ENCODE results near the gene PDZD2.
"Not testable (repeated sequence)": the region's sequence is repeated elsewhere in the genome, so short reads cannot be mapped to it uniquely, and the experiment has no call there.

The PDZD2 gene

DNA sequence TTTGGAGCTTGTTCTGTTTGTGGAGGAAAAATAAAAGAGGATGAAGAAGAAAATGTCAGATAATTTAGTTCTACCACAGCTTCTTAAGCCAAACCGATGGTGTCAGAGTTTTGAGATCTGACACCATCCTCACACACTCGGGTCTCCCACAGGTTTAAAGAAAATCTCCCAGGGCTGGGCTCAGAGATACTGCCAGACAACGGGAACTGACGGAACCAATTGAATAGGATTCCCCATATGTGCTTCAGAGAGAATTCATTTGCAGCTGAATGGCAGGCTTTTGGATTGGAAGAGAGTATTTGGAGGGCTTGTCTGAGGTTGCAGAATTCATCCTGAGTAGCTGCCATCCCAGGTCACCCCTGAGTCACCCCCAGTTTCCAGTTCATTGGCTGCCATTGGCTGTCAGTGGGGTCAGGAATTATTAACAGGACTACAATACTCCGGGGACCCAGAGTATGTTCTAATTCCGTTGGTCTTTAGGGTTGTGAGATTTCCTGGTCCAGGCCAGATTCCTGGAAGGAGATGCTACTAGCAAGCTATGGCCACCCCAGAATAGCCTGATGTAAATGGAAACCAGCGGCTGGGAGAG is 131.3 kb downstream of the PDZD2 start:
- Mint-ChIP-seq H3K9me3 (no peaks in the 10 kb centered on the region), H3K4me3 (no peak overlapping the region), H3K27me3 (ENCODE audit: low read depth) (no peaks in the 10 kb centered on the region), H3K36me3 (ENCODE audit: low read depth) (no peaks in the 10 kb centered on the region), H3K4me1 (ENCODE audit: low read depth) (no peaks in the 10 kb centered on the region), H3K27ac (no peak overlapping the region)

DNA sequence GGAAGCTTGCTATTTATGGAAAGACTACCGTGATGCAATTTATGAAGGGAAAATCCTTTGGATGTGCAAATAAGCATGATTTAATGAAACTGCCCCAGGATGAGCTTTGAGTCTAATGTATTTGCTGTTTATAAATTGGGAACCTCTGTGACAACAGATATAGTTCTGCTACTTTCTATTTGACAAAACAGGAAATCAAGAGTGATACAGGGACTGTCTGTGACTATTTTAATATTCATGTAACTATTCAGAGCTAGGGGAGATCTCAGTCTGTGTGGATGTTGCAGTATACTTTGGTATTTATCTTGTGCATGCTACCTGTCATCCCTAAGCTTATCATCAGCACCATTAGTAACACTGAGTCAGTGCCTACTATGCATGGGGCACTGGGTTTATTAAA is 132.1 kb downstream of the PDZD2 start:
- Mint-ChIP-seq H3K36me3 (ENCODE audit: low read depth) (no peaks in the 10 kb centered on the region), H3K4me1 (ENCODE audit: low read depth) (no peaks in the 10 kb centered on the region), H3K9me3 (no peaks in the 10 kb centered on the region), H3K27me3 (ENCODE audit: low read depth) (no peaks in the 10 kb centered on the region), H3K27ac (no peak overlapping the region), H3K4me3 (no peak overlapping the region)

DNA sequence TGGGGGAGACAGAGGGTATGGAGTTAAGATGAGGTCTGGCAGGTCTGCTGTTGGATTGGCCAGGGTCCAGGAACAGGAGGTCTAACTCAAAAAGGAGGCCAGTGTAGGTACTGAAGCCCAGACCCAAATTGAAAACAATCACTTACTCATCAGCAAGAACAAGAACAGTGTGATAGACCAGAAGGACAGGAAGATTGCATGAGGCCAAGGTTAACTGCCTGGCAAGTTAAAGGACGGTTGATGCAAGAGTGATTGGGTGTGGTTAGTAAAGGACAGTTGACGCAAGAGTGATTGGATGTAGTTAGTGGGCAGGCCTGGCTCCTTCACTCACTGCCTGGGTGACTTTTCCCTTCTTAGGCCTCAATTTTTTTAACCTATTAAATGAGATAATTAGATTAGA is 132.6 kb downstream of the PDZD2 start:
- Mint-ChIP-seq H3K27ac (no peak overlapping the region), H3K4me3 (no peak overlapping the region), H3K36me3 (ENCODE audit: low read depth) (no peaks in the 10 kb centered on the region), H3K27me3 (ENCODE audit: low read depth) (no peaks in the 10 kb centered on the region), H3K9me3 (no peaks in the 10 kb centered on the region), H3K4me1 (ENCODE audit: low read depth) (no peaks in the 10 kb centered on the region)

DNA sequence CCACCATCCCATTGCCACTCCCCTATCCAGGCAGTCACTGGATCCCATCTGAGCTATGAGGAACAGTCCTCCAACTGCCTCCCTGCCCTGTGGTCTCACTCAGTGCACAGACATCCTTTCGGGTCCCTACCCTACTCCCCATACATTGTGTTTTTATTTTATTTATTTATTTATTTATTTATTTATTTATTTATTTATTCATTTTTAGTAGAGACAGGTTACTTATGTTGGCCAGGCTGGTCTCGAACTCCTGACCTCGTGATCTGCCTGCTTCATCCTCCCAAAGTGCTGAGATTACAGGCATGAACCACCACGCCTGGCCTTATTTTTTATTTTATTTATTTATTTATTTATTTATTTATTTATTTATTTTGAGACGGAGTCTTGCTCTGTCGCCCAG is 137.4 kb downstream of the PDZD2 start:
- H3K36me3 Mint-ChIP-seq (ENCODE audit: low read depth); H3K4me3 Mint-ChIP-seq; H3K4me1 Mint-ChIP-seq (ENCODE audit: low read depth); H3K27ac Mint-ChIP-seq; H3K9me3 Mint-ChIP-seq; H3K27me3 Mint-ChIP-seq (ENCODE audit: low read depth): not testable (repeated sequence)

DNA sequence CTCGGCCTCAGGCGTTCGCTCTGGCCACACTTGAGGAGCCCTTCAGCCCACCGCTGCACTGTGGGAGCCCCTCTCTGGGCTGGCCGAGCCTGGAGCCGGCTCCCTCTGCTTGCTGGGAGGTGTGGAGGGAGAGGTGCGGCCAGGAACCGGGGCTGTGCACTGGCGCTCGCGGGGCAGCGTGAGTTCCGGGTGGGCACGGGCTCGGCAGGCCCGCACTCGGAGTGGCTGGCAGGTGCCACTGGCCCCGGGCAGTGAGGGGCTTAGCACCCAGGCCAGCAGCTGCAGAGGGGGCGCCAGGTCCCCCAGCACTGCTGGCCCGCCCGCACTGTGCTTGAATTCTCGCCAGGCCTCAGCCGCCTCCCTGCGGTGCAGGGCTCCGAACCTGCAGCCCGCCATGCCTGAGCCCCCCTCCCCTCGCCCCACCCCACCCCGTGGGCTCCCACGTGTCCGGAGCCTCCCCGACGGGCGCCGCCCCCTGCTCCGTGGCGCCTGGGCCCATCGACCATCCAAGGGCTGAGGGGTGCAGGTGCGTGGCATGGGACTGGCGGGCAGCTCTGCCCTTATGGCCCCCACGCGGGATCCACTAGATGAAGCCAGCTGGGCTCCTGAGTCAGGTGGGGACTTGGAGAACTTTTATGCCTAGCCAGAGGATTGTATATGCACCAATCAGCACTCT is 138.2 kb downstream of the PDZD2 start:
- Mint-ChIP-seq H3K27ac (no peak overlapping the region), H3K27me3 (ENCODE audit: low read depth) (no peaks in the 10 kb centered on the region), H3K9me3 (no peaks in the 10 kb centered on the region), H3K4me1 (ENCODE audit: low read depth) (peaks cover 1% of the 10 kb centered on the region), H3K4me3 (no peak overlapping the region), H3K36me3 (ENCODE audit: low read depth) (no peaks in the 10 kb centered on the region)

DNA sequence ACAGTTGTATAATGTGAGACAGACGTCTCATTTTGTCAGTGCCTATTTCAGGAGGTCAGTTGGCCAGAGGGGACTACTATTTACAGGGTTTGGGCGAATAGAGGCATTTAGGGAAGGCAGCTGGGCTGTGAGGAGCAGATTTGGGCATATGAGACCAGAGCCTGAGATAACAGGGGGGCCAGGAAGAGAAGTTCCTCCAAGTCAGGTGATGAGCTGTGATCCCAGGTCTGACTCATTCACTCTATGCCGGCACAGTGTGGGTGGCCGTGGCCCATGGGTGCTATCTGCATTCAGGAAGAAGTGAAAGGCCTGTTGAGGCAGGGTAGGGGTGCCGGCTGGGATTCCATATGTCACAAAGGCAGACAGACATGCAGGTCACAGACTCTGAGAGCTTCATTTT is 142.8 kb downstream of the PDZD2 start:
- no peaks in the 10 kb centered on the region for H3K36me3 Mint-ChIP-seq (ENCODE audit: low read depth)
- H3K27me3 Mint-ChIP-seq (ENCODE audit: low read depth), result no peaks in the 10 kb centered on the region
- H3K4me3 Mint-ChIP-seq, result no peak overlapping the region
- no peak overlapping the region for H3K27ac Mint-ChIP-seq
- peaks cover 1% of the 10 kb centered on the region for H3K4me1 Mint-ChIP-seq (ENCODE audit: low read depth)
- H3K9me3 Mint-ChIP-seq, result no peaks in the 10 kb centered on the region

DNA sequence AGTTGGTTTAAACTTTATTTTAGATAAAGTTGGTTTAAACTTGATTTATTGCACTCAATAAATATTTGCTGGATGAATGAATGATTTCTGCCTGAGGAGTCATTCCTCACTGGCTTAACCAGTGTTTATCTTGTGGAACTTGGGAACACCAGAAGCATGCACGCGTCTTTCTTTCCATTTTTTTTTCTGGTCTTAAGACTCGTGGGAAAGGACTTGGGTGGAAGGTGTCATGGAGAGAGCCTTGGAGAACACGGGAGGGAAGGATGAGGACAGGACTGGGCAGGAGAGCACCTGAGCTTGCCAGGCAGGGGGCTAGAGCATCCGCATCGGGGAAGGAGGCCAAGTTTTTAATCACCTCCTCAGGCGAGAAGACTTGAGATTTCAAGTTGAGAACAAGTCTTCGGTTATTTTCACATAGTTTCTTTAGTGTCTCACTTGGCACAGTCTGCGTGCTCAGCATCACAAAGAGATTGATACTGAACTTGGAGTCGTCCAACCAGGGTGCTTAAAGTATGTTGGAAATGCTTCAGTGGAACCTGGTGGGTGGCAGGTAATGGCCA is 144.2 kb downstream of the PDZD2 start:
- Mint-ChIP-seq H3K9me3 (no peaks in the 10 kb centered on the region), H3K4me1 (ENCODE audit: low read depth) (peaks cover 1% of the 10 kb centered on the region)

DNA sequence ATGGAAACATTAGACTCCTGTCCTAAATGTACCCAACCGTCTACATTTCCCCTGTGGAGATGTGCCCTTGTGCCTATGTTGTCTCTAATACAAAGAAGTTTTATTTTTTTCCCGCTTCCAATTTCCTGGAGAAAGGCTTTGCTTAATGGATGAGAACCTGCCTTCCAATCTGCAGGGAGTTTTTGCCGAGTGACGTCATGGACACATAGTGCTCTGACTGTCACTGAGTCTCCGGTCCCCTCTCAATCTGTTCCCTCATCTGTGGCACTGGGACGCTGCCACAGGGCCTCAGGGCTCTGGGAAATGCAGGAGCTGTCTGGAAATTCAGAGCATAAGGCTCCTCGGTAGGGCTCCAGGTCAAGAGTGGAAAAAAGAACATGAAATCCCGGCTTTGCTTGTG is 144.8 kb downstream of the PDZD2 start:
- peaks cover 1% of the 10 kb centered on the region for H3K4me1 Mint-ChIP-seq (ENCODE audit: low read depth)
- H3K27ac Mint-ChIP-seq, result no peak overlapping the region
- no peaks in the 10 kb centered on the region for H3K36me3 Mint-ChIP-seq (ENCODE audit: low read depth)
- H3K9me3 Mint-ChIP-seq, result no peaks in the 10 kb centered on the region
- H3K4me3 Mint-ChIP-seq, result no peak overlapping the region
- H3K27me3 Mint-ChIP-seq (ENCODE audit: low read depth), result no peaks in the 10 kb centered on the region

More for the DNA sequence above, 144.2 kb downstream of the PDZD2 start:
- no peak overlapping the region for H3K27ac Mint-ChIP-seq
- H3K36me3 Mint-ChIP-seq (ENCODE audit: low read depth), result no peaks in the 10 kb centered on the region
- no peak overlapping the region for H3K4me3 Mint-ChIP-seq
- no peaks in the 10 kb centered on the region for H3K27me3 Mint-ChIP-seq (ENCODE audit: low read depth)

DNA sequence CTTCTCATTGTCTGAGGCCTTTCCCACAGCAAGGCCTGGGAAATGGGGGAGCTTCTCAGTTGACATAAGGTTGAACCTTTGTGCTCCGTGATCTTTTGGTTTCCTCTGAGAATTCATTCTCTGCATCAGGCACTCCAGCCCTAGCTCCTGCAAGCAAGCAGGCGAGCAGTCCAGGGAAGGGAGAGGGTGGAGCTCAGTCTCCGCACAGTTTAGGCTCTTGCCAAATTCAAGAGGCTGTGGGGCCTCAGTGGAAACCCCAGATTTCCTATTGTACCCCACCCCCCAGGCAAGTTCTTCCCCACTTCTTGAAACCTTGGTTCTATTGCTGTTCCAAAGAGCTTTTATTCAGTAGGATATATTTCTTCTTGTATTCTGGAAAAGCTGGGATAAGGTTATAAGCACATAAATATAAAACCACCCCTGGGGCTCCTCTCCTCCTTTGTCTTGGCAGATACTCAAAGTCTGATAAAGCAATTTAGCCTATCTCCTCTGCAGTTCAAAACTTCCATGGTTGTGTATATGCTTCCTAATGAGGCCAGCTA is 147.2 kb downstream of the PDZD2 start:
- H3K9me3 Mint-ChIP-seq, result no peaks in the 10 kb centered on the region

DNA sequence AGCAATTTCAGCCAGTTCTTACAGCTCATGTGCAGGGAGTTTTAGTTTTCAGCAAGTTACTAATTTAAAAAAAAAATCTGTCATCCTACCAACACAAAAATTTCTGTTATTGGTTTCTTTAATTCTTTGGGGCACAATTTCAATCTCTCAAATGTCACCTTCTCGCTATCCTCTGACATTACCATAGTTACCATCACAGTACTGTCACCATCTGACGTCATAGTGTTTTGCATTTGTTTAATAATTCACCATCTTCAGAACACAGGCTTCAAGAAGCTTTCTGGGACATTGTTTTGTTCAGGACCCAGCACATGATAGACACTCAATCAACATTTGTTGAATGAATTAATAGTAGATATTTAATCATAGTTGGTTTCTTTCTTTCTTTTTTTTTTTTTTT is 155.1 kb downstream of the PDZD2 start:
- H3K27me3 Mint-ChIP-seq (ENCODE audit: low read depth), result no peaks in the 10 kb centered on the region
- H3K36me3 Mint-ChIP-seq (ENCODE audit: low read depth), result no peaks in the 10 kb centered on the region
- no peaks in the 10 kb centered on the region for H3K9me3 Mint-ChIP-seq
- no peaks in the 10 kb centered on the region for H3K4me1 Mint-ChIP-seq (ENCODE audit: low read depth)
- H3K27ac Mint-ChIP-seq, result no peak overlapping the region
- no peak overlapping the region for H3K4me3 Mint-ChIP-seq

More for the DNA sequence above, 147.2 kb downstream of the PDZD2 start:
- no peaks in the 10 kb centered on the region for H3K36me3 Mint-ChIP-seq (ENCODE audit: low read depth)
- no peaks in the 10 kb centered on the region for H3K27me3 Mint-ChIP-seq (ENCODE audit: low read depth)
- H3K4me1 Mint-ChIP-seq (ENCODE audit: low read depth), result no peaks in the 10 kb centered on the region
- H3K4me3 Mint-ChIP-seq, result no peak overlapping the region
- H3K27ac Mint-ChIP-seq, result no peak overlapping the region

DNA sequence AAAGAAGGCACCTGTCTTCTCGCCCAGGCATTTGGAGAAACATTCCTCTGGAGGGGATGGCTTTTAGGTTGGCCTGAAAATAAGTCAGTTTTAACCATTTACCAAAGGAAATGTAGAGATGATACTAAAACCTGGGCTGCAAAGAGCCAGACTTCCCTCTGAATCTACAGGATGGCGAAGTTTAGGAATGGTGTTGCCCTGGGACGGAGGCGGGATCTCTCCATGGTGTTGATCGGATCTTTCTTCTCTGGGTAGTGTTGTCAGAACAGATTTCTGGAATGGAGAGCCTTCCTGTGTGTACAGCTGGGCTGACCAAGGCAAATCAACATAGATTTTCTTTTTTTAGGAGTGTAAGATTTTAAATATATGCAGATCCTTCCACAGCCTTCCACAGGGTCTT is 159.2 kb downstream of the PDZD2 start:
- H3K4me3 Mint-ChIP-seq, result no peak overlapping the region
- H3K4me1 Mint-ChIP-seq (ENCODE audit: low read depth), result no peaks in the 10 kb centered on the region
- no peaks in the 10 kb centered on the region for H3K36me3 Mint-ChIP-seq (ENCODE audit: low read depth)
- H3K27ac Mint-ChIP-seq, result no peak overlapping the region
- H3K27me3 Mint-ChIP-seq (ENCODE audit: low read depth), result no peaks in the 10 kb centered on the region
- no peaks in the 10 kb centered on the region for H3K9me3 Mint-ChIP-seq

DNA sequence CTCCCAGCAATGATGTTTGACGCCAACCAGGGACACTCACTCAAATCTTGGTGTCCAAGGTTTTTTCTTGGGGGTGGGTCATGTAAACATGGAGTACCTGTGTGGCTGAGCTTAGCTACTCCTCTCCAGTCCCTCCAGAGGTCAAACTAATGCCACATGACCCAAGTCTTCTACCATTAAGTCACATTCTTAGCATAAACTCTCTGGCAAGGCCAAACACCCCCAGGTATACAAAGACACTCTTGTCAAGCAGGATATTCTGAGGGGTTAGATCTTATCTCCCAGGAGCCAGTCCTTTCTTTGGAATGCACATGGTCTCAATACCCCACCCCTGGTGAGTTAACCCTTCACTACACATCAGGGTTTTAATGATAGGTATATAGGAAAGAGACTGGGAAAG is 161.4 kb downstream of the PDZD2 start:
- H3K27ac Mint-ChIP-seq, result no peak overlapping the region
- H3K9me3 Mint-ChIP-seq, result no peaks in the 10 kb centered on the region
- H3K4me3 Mint-ChIP-seq, result no peak overlapping the region
- no peaks in the 10 kb centered on the region for H3K4me1 Mint-ChIP-seq (ENCODE audit: low read depth)
- H3K36me3 Mint-ChIP-seq (ENCODE audit: low read depth), result no peaks in the 10 kb centered on the region
- H3K27me3 Mint-ChIP-seq (ENCODE audit: low read depth), result no peaks in the 10 kb centered on the region

DNA sequence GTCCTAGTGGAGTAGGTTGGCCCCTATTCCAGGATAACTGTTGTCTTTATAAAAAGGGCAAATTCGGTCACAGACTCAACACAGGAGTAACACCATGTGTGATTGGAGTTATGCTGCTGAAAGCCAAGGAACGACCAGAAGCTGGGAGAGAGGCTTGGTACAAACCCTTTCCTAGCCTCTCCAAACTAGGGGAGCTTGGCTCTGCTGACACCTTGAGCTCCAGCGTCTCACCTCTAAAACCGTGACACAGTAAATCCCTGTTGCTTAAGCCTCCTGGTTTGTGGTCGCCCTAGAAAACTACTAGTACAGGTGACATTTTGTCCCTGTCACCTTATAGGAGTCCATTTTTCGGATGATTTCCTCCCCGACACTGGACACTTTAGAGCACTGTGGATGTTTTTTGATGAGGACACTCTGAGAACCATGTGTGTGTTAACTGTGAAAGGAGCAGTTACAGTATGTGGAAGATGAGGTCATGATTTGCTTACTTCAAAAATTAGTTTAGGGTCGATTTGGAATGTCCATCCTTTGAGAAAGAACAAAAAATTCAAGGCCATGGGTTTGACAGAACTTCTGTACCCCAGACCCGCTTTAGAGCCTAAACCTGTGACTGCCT is 167.0 kb downstream of the PDZD2 start:
- Mint-ChIP-seq H3K4me1 (ENCODE audit: low read depth) (no peaks in the 10 kb centered on the region), H3K36me3 (ENCODE audit: low read depth) (no peaks in the 10 kb centered on the region), H3K9me3 (no peaks in the 10 kb centered on the region), H3K27ac (no peak overlapping the region), H3K4me3 (no peak overlapping the region), H3K27me3 (ENCODE audit: low read depth) (no peaks in the 10 kb centered on the region)

DNA sequence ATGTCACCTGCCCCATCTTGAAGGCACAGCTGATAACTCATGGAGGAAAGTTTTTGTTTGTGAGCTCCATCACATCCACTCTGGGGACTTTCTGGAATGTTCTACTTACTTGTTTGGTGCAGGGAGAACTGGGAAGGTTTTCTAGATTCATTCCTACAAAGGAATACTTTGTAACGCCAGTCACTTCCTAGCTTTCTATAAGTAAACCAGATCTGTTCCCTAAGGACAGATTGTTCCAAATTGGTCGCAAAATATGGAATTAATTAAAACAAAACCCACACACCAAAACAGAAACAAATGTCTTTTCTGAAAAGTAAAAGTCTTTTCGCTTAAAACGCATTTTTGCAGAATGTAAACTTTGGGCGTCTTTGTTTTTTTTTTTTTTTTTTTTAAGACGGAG is 167.6 kb downstream of the PDZD2 start:
- Mint-ChIP-seq H3K27me3 (ENCODE audit: low read depth) (no peaks in the 10 kb centered on the region), H3K36me3 (ENCODE audit: low read depth) (no peaks in the 10 kb centered on the region), H3K4me3 (no peak overlapping the region), H3K4me1 (ENCODE audit: low read depth) (no peaks in the 10 kb centered on the region), H3K9me3 (no peaks in the 10 kb centered on the region), H3K27ac (no peak overlapping the region)
